ENCODE measurements around the gene STARD13.

DNA sequence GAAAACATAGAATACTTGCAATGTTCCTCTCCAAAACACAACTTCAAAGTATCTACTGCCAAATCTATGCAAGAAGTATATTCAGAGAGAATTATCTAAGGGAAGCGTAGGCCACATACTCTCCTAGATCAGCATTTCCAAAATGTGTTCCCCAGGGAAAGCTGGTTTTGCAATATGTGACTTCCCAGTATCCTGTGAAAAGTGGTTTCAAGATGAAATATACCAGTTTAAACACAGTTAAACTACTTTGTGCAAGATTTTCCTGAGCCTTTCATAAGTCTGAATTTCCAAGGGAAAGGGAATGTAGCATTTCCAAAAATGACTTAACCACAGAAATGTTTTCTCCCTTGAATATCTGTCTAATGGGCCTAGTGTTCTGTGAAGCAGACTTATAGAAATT, 7.6 kb downstream of the STARD13 start:
- no peak for TF ChIP-seq TAF1 (conservative IDR thresholded peaks at IDR 0.05)
- TF ChIP-seq, protein P1, sequence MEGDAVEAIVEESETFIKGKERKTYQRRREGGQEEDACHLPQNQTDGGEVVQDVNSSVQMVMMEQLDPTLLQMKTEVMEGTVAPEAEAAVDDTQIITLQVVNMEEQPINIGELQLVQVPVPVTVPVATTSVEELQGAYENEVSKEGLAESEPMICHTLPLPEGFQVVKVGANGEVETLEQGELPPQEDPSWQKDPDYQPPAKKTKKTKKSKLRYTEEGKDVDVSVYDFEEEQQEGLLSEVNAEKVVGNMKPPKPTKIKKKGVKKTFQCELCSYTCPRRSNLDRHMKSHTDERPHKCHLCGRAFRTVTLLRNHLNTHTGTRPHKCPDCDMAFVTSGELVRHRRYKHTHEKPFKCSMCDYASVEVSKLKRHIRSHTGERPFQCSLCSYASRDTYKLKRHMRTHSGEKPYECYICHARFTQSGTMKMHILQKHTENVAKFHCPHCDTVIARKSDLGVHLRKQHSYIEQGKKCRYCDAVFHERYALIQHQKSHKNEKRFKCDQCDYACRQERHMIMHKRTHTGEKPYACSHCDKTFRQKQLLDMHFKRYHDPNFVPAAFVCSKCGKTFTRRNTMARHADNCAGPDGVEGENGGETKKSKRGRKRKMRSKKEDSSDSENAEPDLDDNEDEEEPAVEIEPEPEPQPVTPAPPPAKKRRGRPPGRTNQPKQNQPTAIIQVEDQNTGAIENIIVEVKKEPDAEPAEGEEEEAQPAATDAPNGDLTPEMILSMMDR (IDR thresholded peaks at IDR 0.05; ENCODE audit: low read depth, low read length, missing input control), result no peak

Data from liver (tissue), 3 donors.